Common myeloid progenitor, CD34-positive (primary cell): Measurements from ENCODE around the gene CLDN22.

Source experiments
- CTCF ChIA-PET: fragments of 350-600 bp; sonication (Branson Sonifier 250); formaldehyde crosslinking; loops from one replicate; lab custom pipeline; 2021; ENCODE audit warnings: antibody characterized with exemption; lab: Charles Lee
- POLR2A ChIA-PET: fragments of 350-600 bp; sonication (Branson Sonifier 250); formaldehyde crosslinking; loops from one replicate; lab custom pipeline; 2021; ENCODE audit warnings: antibody characterized with exemption; lab: Charles Lee
- DNase-seq, 3 donors: peaks; one replicate each; pipeline versions ENCODE4 v3.0.0 to v3.0.0-alpha.2; 2013
- H3K27ac ChIP-seq, 2 experiments: 1 replicate in 1 of 2; 2 replicates in 1 of 2; pipeline ENCODE4 v1.7.0; 2013; ENCODE audit warnings: inconsistent platforms in 2 of 2, low read length in 2 of 2, mild to moderate bottlenecking in 2 of 2, low read depth in 1 of 2, moderate library complexity in 1 of 2; ENCODE audit not compliant: severe bottlenecking in 2 of 2, insufficient read depth in 1 of 2, poor library complexity in 1 of 2
- H3K27me3 ChIP-seq, 5 experiments: replicated peaks in 2 of 5; 1 replicate in 3 of 5; 2 replicates in 2 of 5; pipeline versions ENCODE4 v1.6.1 to v1.7.0; 2013; ENCODE audit warnings: low read length in 4 of 5, mild to moderate bottlenecking in 2 of 5, moderate library complexity in 2 of 5, inconsistent platforms in 1 of 5; ENCODE audit not compliant: insufficient read depth in 5 of 5, control insufficient read depth in 4 of 5
- H3K36me3 ChIP-seq, 4 experiments: 1 replicate in 2 of 4; 2 replicates in 2 of 4; pipeline versions ENCODE4 v1.6.1 to v1.7.0; 2013; ENCODE audit warnings: low read length in 3 of 4, control low read depth in 1 of 4, mild to moderate bottlenecking in 1 of 4; ENCODE audit not compliant: control insufficient read depth in 4 of 4, insufficient read depth in 4 of 4
- H3K4me1 ChIP-seq, 4 experiments: 1 replicate in 3 of 4; 2 replicates in 1 of 4; pipeline versions ENCODE4 v1.6.1 to v1.7.1; 2013; ENCODE audit warnings: low read length in 3 of 4, mild to moderate bottlenecking in 3 of 4, control low read depth in 1 of 4, inconsistent platforms in 1 of 4, moderate library complexity in 1 of 4; ENCODE audit not compliant: control insufficient read depth in 4 of 4, insufficient read depth in 4 of 4; ENCODE audit errors: control extremely low read depth in 1 of 4
- H3K4me3 ChIP-seq, 7 experiments: 1 replicate in 4 of 7; 2 replicates in 3 of 7; pipeline versions ENCODE4 v1.5.1 to v1.7.0; 2013; ENCODE audit warnings: mild to moderate bottlenecking in 7 of 7, low read length in 6 of 7, moderate library complexity in 6 of 7, inconsistent platforms in 2 of 7, low read depth in 2 of 7, control low read depth in 1 of 7; ENCODE audit not compliant: insufficient read depth in 4 of 7, control insufficient read depth in 1 of 7; ENCODE audit errors: extremely low read depth in 1 of 7
- H3K9me3 ChIP-seq, 5 experiments: 1 replicate in 4 of 5; 2 replicates in 1 of 5; pipeline versions ENCODE4 v1.6.1 to v1.7.1; 2013; ENCODE audit warnings: low read length in 4 of 5, mild to moderate bottlenecking in 2 of 5, inconsistent platforms in 1 of 5, low read depth in 1 of 5, moderate library complexity in 1 of 5; ENCODE audit not compliant: control insufficient read depth in 4 of 5, insufficient read depth in 2 of 5; ENCODE audit errors: control extremely low read depth in 1 of 5
- WGBS: methylation state at CpG from one replicate; pipeline ENCODE4 v1.1.5; 2013; ENCODE audit not compliant: insufficient coverage; 5-methylcytosine and 5-hydroxymethylcytosine counted together

CLDN22 gene

GRCh38 chr4:183347566-183347965, 27.5 kb upstream of the CLDN22 start:
- no peak overlapping the region for H3K27ac ChIP-seq
- DNase-seq = no peak
- H3K27me3 ChIP-seq = no peaks in the 10 kb centered on the region
- ChIA-PET POLR2A (no interaction called here), CTCF (no interaction called here)
- no peak overlapping the region for H3K4me3 ChIP-seq
- 96% methylated on average over 4 of the region's 4 CpGs for WGBS
- peaks cover 0 to 14% (median 10%) of the 10 kb centered on the region in 4 experiments for H3K4me1 ChIP-seq
- no peaks in the 10 kb centered on the region for H3K9me3 ChIP-seq
- no peaks in the 10 kb centered on the region for H3K36me3 ChIP-seq

GRCh38 chr4:183347146-183347545, 27.1 kb upstream of the CLDN22 start:
- POLR2A ChIA-PET = interaction anchor here (0.6 kb wide), 1 partner anchor 11 kb away, joined by 3 read pairs; no protein-coding TSS in a partner anchor
- CTCF ChIA-PET = no interaction called here

GRCh38 chr4:183345261-183345660, 25.2 kb upstream of the CLDN22 start:
- H3K4me1 ChIP-seq = peaks cover 0 to 16% (median 10%) of the 10 kb centered on the region in 4 experiments
- ChIA-PET POLR2A (no interaction called here), CTCF (no interaction called here)
- no peaks in the 10 kb centered on the region for H3K9me3 ChIP-seq
- H3K27ac ChIP-seq = no peak overlapping the region
- no peaks in the 10 kb centered on the region for H3K36me3 ChIP-seq
- DNase-seq = no peak
- no peaks in the 10 kb centered on the region for H3K27me3 ChIP-seq
- WGBS = 100% methylated on average over 4 of the region's 4 CpGs
- no peak overlapping the region for H3K4me3 ChIP-seq

More at GRCh38 chr4:183347146-183347545, 27.1 kb upstream of the CLDN22 start:
- H3K9me3 ChIP-seq = no peaks in the 10 kb centered on the region
- H3K27me3 ChIP-seq = no peaks in the 10 kb centered on the region
- no peak overlapping the region for H3K4me3 ChIP-seq
- H3K27ac ChIP-seq = no peak overlapping the region
- peaks cover 0 to 16% (median 10%) of the 10 kb centered on the region in 4 experiments for H3K4me1 ChIP-seq
- DNase-seq = no peak
- WGBS = 99% methylated on average over 8 of the region's 8 CpGs
- no peaks in the 10 kb centered on the region for H3K36me3 ChIP-seq

DNA sequence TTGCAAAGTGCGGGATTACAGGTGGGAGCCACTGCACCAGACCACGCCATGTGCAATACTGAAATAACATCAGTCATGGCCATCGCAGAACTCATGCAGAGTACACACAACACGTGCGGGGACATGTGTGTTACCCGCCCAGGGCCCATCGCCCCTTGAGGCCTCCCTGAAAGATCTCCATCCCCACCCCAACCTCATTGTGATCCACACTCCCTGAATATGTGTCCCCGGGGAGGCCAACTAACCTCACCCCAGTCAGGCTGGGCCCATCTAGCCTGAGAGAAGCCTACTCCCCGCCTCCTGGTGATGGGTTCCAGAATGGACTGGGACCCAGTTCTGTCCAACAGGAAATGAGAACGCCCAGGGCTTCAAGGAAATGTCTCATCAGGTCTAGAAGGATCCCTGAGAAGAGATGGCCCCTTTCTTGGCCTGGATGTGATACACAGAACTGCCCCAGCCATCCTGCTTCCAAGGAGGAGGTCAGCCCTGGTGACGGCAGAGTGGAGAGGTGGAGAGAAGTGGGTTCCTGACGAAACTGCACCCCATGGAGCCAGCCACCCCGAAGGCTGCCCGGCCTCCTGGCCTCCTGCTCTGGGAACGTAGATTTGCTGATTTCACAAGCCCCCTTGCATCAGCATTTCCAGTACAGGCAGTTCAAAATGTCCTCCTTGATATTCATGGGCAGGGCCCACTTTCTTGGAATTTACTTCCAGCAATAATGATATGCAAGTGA, 24.6 kb upstream of the CLDN22 start:
- DNase-seq = no peak
- WGBS = 96% methylated on average over 10 of the region's 15 CpGs
- Histone ChIP-seq H3K36me3 (no peaks in the 10 kb centered on the region), H3K27ac (no peak overlapping the region), H3K4me3 (no peak overlapping the region), H3K9me3 (no peaks in the 10 kb centered on the region), H3K27me3 (no peaks in the 10 kb centered on the region), H3K4me1 (peaks cover 0 to 16% (median 10%) of the 10 kb centered on the region in 4 experiments)
- ChIA-PET CTCF (no interaction called here), POLR2A (no interaction called here)

DNA sequence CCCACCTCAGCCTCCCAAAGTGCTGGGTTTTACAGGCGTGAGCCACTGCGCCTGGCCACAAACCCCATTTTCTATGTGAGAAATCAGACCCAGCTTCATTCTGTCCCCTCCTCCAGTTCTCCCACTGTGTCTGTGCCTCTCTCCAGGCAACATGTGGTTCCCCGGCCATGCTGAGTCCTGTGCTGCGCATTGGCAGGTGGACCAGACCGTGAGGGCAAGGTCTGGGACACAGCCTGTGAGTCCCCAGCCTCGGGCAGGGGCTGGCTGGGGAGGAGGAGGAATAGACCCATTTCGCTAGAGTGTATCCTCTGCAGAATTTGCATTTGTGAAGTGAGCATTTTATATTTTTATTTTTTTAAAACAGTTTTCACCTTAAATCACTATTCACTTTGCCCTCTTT, 23.7 kb upstream of the CLDN22 start:
- DNase-seq = no peak
- 89% methylated on average over 5 of the region's 7 CpGs for WGBS
- H3K27me3 ChIP-seq = no peaks in the 10 kb centered on the region
- no peaks in the 10 kb centered on the region for H3K36me3 ChIP-seq
- POLR2A ChIA-PET = no interaction called here
- H3K27ac ChIP-seq = no peak overlapping the region
- CTCF ChIA-PET = no interaction called here
- no peak overlapping the region for H3K4me3 ChIP-seq
- no peaks in the 10 kb centered on the region for H3K9me3 ChIP-seq
- H3K4me1 ChIP-seq = peaks cover 0 to 13% (median 9%) of the 10 kb centered on the region in 4 experiments

DNA sequence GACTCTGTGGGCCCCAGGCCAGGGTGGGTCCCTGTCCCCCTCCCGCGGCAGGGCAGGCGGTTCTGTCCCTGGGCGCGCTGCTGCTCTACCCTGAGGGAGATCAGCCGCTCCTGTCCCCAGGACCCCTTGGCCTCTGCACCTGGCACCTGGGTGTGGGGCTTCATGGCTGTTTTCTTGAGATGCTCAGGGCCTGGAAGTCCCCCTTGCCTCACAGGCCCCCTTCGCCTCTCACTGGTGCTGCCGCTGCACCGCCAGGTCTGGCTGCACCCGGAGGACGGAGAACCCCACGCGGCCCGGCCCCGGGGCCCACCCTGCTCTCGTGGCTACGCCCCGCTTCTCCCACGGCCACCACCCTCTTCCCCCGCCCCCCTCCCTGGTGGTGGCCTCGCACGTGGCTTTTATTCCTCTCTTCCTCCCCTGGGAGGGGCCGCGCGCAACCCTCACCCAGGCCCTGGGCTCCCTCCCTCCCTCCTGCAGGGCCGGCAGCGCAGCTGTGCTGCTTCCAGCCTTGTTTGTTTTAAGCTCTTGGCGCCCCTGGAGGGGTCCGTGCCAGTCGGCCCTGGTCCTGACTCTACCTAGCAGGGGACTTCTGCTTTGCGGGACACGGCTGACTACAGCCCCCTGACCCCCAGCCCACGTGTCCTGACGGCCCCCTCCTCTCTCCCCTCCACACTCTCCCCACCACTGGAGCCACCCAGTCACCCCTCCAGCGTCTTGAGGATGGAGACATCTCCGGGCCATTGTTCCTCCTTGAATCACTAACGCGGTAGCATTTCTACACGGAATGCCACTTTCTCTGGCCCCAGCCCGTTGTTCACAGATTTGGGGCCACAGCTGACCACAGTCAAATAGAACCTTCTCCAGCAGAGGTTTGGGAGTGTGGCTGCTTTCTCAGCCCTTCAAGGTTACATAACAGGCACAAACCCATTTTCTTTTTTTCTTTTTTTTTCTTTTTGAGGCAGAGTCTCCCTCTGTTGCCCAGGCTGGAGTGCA, 22.8 kb upstream of the CLDN22 start:
- Histone ChIP-seq H3K4me1 (peaks cover 0 to 8% (median 4%) of the 10 kb centered on the region in 4 experiments), H3K27me3 (no peaks in the 10 kb centered on the region), H3K27ac (no peak overlapping the region), H3K9me3 (no peaks in the 10 kb centered on the region), H3K4me3 (peak overlapping the region in 4 of 7 experiments; percentile 19 to 60 (median 55)), H3K36me3 (no peaks in the 10 kb centered on the region)
- WGBS = 32% methylated on average over 30 of the region's 40 CpGs
- POLR2A ChIA-PET = no interaction called here
- DNase-seq = peak; percentile 29 to 65 (median 53)
- CTCF ChIA-PET = no interaction called here
